ENCODE data around the gene NIN. TPM values are rescaled to one million over a fixed set of nuclear protein-coding genes. Genes with fewer than 3 reads are reported as not detected.

The NIN gene
- total RNA-seq, 1 donor = 40.2 TPM

DNA sequence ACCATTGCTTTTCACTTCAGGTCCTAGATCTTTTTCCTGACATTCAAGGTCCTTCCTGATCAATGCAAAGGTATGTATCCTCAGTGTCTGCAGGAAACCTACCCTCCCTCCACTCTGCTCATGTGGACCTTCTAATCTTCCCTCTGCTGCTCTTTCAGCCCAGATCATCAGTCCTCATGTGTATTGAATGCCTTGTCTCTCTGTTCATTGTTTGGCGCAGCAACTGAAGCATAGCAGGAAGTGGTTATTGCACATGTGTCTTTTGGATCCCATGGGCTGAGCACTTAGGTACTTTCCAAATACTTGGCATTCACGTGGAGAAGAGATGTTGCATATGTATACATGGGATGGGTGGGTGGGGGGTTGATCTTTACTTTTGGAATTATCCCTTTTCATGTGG, 4.3 kb upstream of the NIN start:
- Histone ChIP-seq H3K4me3 (ENCODE audit: insufficient read depth, low read length) (no peak overlapping the region), H3K27me3 (ENCODE audit: insufficient read depth, low read length) (no peaks in the 10 kb centered on the region), H3K4me2 (ENCODE audit: insufficient read depth, low read length) (no peak overlapping the region), H3K9me3 (ENCODE audit: low read depth, low read length) (no peaks in the 10 kb centered on the region), H4K20me1 (ENCODE audit: insufficient read depth, low read length) (peaks cover 2% of the 10 kb centered on the region), H3K4me1 (ENCODE audit: insufficient read depth, low read length) (peaks cover 11% of the 10 kb centered on the region), H3K36me3 (ENCODE audit: insufficient read depth, low read length) (no peaks in the 10 kb centered on the region), H3K27ac (ENCODE audit: low read depth, low read length) (no peak overlapping the region), H2AFZ (ENCODE audit: low read length) (peak overlapping the region; percentile 41), H3K79me2 (ENCODE audit: insufficient read depth, low read length) (peaks cover under 1% of the 10 kb centered on the region)
- no peak for DNase-seq (ENCODE audit: insufficient read length, low spot score, missing footprints)
- TF ChIP-seq, protein P1, sequence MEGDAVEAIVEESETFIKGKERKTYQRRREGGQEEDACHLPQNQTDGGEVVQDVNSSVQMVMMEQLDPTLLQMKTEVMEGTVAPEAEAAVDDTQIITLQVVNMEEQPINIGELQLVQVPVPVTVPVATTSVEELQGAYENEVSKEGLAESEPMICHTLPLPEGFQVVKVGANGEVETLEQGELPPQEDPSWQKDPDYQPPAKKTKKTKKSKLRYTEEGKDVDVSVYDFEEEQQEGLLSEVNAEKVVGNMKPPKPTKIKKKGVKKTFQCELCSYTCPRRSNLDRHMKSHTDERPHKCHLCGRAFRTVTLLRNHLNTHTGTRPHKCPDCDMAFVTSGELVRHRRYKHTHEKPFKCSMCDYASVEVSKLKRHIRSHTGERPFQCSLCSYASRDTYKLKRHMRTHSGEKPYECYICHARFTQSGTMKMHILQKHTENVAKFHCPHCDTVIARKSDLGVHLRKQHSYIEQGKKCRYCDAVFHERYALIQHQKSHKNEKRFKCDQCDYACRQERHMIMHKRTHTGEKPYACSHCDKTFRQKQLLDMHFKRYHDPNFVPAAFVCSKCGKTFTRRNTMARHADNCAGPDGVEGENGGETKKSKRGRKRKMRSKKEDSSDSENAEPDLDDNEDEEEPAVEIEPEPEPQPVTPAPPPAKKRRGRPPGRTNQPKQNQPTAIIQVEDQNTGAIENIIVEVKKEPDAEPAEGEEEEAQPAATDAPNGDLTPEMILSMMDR (IDR thresholded peaks at IDR 0.05; ENCODE audit: extremely low read depth, low read depth, low read length) = no peak

DNA sequence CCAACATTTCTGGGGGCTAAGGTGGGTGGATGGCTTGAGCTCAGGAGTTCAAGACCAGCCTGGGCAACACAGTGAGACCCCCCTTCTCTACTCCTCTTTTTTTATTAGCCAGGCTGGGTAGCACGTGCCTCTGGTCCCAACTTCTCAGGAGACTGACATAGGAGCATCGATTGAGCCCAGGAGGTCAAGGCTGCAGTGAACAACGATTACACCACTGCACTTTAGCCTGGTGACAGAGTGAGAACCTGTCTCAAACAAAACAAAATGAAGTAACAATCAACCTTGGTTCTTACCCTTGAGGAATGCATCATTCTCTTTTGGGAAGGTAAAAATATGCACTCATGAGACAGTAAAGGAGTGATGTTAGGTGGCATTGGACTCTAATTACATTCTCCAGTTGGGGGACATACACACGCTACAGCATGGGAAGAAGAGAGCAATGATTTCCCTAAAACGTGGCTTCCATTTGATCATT, 3.9 kb upstream of the NIN start:
- no peak overlapping the region for H3K27ac ChIP-seq (ENCODE audit: low read depth, low read length)
- H3K27me3 ChIP-seq (ENCODE audit: insufficient read depth, low read length) = no peaks in the 10 kb centered on the region
- peak overlapping the region; percentile 41 for H2AFZ ChIP-seq (ENCODE audit: low read length)
- peaks cover 5% of the 10 kb centered on the region for H3K79me2 ChIP-seq (ENCODE audit: insufficient read depth, low read length)
- no peak for DNase-seq (ENCODE audit: insufficient read length, low spot score, missing footprints)
- peaks cover 12% of the 10 kb centered on the region for H3K4me1 ChIP-seq (ENCODE audit: insufficient read depth, low read length)
- peaks cover 6% of the 10 kb centered on the region for H4K20me1 ChIP-seq (ENCODE audit: insufficient read depth, low read length)
- no peak overlapping the region for H3K4me2 ChIP-seq (ENCODE audit: insufficient read depth, low read length)
- no peaks in the 10 kb centered on the region for H3K36me3 ChIP-seq (ENCODE audit: insufficient read depth, low read length)
- H3K9me3 ChIP-seq (ENCODE audit: low read depth, low read length) = no peaks in the 10 kb centered on the region
- TF ChIP-seq, protein P1 (IDR thresholded peaks at IDR 0.05; ENCODE audit: extremely low read depth, low read depth, low read length) = no peak
- H3K4me3 ChIP-seq (ENCODE audit: insufficient read depth, low read length) = no peak overlapping the region

DNA sequence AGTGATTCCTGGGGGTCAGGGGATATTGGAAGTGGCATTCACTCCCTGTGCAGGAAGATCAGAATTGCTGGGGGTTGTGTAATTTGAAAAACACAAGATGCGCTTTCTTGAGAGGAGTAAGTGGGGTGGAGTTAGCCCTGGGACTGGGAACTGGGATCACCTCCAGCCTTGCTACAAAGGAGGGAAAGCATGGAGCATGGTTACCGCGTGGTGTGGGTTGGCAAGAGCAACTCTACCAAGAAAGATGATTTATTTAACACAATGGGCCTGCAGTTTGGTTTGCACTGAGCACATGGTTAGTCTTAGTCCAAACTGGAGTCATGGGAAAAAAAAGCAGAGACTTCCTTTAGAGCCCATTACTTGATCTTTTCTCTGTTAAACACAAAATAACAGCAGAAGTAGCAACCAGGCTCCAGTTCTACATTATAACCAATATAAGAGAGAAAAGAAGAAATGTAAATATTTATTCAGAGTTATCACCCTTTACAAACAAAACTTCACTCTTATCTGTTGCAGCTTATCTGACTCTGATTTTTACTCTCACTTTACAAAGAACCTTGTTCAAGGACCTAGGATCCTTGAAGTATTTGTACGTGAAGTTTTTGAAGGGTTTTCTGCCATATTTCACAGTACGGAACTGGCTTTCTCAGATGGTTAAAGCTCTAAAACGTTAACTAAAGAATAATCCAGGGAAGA, 2.1 kb upstream of the NIN start:
- H4K20me1 ChIP-seq (ENCODE audit: insufficient read depth, low read length) = peaks cover 24% of the 10 kb centered on the region
- H3K4me3 ChIP-seq (ENCODE audit: insufficient read depth, low read length) = no peak overlapping the region
- H3K9me3 ChIP-seq (ENCODE audit: low read depth, low read length) = no peaks in the 10 kb centered on the region
- no peak overlapping the region for H3K27ac ChIP-seq (ENCODE audit: low read depth, low read length)
- no peak overlapping the region for H2AFZ ChIP-seq (ENCODE audit: low read length)
- no peak overlapping the region for H3K4me2 ChIP-seq (ENCODE audit: insufficient read depth, low read length)
- peaks cover 22% of the 10 kb centered on the region for H3K79me2 ChIP-seq (ENCODE audit: insufficient read depth, low read length)
- H3K36me3 ChIP-seq (ENCODE audit: insufficient read depth, low read length) = no peaks in the 10 kb centered on the region
- H3K4me1 ChIP-seq (ENCODE audit: insufficient read depth, low read length) = peaks cover 21% of the 10 kb centered on the region
- DNase-seq (ENCODE audit: insufficient read length, low spot score, missing footprints) = no peak
- H3K27me3 ChIP-seq (ENCODE audit: insufficient read depth, low read length) = no peaks in the 10 kb centered on the region
- TF ChIP-seq, protein P1 (IDR thresholded peaks at IDR 0.05; ENCODE audit: extremely low read depth, low read depth, low read length) = no peak

DNA sequence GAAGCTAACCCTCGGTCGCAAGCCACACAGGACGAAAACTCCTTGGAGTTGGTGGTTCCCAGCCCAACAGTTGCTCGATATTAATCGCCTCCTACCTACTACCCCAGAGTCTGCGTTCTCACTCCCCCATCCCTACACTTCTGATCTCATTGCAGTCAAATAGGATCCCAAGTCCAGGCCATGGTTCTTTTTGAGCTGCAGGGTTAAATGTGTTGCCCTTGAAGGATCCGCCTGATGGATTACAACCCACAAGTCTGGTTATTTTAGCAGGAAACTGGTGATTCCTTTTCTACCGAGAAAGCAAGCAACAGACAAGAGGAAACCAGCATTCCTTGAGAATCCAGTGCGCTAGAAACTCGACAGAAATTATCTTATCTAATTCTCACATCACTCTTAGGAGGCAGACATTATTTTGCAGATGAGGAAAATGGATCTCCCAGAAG, 785 bp upstream of the NIN start:
- peaks cover 31% of the 10 kb centered on the region for H4K20me1 ChIP-seq (ENCODE audit: insufficient read depth, low read length)
- H3K4me1 ChIP-seq (ENCODE audit: insufficient read depth, low read length) = peaks cover 21% of the 10 kb centered on the region
- no peak overlapping the region for H3K27ac ChIP-seq (ENCODE audit: low read depth, low read length)
- H3K4me3 ChIP-seq (ENCODE audit: insufficient read depth, low read length) = peak overlapping the region; percentile 76
- peak overlapping the region; percentile 98 for H3K4me2 ChIP-seq (ENCODE audit: insufficient read depth, low read length)
- H3K79me2 ChIP-seq (ENCODE audit: insufficient read depth, low read length) = peaks cover 36% of the 10 kb centered on the region
- H3K36me3 ChIP-seq (ENCODE audit: insufficient read depth, low read length) = peaks cover under 1% of the 10 kb centered on the region
- TF ChIP-seq, protein P1 (IDR thresholded peaks at IDR 0.05; ENCODE audit: extremely low read depth, low read depth, low read length) = no peak
- DNase-seq (ENCODE audit: insufficient read length, low spot score, missing footprints) = no peak
- H2AFZ ChIP-seq (ENCODE audit: low read length) = peak overlapping the region; percentile 89
- H3K9me3 ChIP-seq (ENCODE audit: low read depth, low read length) = no peaks in the 10 kb centered on the region
- H3K27me3 ChIP-seq (ENCODE audit: insufficient read depth, low read length) = no peaks in the 10 kb centered on the region
